Islet of Langerhans (tissue), 1 donor: ENCODE data around the gene CCDC57.
"Not testable (repeated sequence)": the region's sequence is repeated elsewhere in the genome, so short reads cannot be mapped to it uniquely, and the experiment has no call there.

Source experiments
- FAIRE-seq: peaks from one replicate; lab custom pipeline; 2011; peaks lifted over from hg19 to GRCh38; lab: Jason Lieb, UNC

The CCDC57 gene

DNA sequence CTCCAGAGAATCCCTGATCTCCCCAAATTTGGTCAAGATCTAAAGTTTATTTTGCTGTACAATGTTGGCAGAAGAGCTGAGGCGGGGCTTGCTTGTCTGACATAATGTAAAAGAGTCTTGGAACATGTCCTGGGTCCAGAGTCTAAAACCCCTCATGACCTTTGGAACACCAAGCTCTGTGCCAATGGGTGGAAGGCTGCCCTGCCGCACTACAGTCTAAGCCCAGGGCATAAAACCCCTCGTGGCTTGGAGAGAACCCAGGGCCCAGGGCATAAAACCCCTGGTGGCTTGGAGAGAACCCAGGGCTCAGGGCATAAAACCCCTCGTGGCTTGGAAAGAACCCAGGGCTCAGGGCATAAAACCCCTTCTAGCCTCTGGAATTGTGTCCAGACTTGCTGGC is 36.7 kb downstream of the CCDC57 start:
- no peak for FAIRE-seq

DNA sequence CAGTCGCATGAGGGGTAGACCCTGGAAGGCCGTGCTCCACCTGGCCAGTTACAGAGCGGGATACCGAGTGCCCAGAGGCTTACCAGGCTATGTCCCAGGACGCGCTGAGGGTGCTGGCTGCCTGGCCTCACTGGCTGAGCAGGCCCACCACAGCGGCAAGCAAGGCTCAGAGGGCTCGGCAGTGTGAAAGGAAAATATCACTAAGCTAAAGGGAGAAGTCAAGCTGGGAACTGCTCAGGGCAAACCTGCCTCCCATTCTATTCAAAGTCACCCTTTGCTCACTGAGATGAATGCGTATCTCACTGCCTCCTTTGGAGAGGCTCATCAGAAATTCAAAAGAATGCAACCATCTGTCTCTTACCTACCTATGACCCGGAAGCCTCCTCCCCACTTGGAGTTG is 37.4 kb downstream of the CCDC57 start:
- no peak for FAIRE-seq

- not testable (repeated sequence) for FAIRE-seq
Measured at GRCh38 chr17:82174042-82174857, 38.4 kb downstream of the CCDC57 start.

- FAIRE-seq, result no peak
Measured at GRCh38 chr17:82173351-82174041, 39.1 kb downstream of the CCDC57 start.

- FAIRE-seq, result no peak
Measured at GRCh38 chr17:82172486-82173160, 40.0 kb downstream of the CCDC57 start.

DNA sequence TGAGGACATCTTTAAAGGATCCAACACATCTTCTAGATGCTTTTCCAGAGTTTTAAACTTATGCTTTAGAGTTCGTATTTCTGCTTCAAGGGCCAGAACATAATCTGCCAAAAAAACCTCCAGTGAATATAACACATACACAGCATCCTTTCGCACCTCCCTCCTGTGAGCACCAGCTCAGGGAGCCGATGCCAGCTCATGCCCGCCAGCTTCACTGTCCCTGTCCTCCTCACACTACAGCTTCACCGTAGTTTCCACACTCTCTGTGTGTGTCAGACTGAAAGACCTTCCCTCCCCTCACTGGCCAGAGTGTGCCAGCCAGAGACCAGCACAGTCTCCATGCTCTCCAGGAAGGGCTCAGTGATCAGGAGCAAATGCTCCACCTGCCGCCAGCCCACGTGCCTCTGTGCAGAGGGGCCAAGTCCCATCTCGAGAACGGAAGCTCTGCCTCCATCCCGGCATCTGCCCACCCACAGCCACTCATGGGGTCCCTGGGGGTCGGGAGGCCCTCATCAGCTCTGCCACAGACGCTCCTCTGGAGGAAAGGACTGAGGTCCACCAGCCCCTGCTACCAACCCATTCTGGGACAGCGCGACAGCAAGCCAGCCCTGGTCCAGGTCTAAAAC is 40.8 kb downstream of the CCDC57 start:
- no peak for FAIRE-seq

DNA sequence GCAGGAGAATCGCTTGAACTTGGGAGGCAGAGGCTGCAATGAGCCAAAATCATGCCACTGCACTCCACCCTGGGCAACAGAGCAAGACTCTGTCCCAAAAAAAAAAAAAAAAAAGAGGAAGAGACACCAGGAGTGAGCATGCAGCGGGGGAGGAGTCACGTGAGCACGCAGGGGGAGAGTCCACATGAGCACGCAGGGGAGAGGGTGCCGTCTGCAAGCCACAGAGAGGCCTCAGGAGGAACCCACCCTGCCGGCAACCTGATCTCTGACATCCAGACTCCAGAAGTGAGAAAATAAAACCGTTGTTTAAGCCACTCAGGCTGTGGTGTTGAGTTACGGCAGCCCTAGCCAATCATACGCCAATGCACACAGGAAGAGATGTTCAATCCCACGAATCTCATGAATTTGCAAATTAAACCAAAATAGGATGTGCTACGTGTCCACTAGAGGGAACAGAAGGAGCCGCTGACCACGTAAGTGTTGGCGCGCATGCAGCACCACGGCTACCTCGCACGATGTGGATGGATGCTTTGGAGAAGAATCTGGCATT is 42.2 kb downstream of the CCDC57 start:
- no peak for FAIRE-seq

DNA sequence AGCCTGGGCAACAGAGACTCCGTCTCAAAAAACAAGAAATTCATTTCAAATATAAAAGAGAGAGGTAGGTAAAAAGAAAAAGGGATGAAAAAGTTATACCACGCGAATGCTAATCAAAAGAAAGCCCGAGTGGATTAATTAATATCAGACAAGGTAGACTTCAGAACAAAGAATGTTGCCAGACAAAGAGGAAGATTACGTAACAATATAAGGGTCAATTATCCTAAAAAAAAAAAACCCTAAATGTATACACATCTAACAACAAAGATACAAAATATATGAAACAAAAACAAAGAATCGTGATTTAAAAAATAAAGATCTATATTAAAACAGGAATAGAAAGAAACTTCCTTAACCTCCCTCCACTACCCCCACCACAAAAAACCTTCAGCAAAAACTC is 44.1 kb downstream of the CCDC57 start:
- no peak for FAIRE-seq

GRCh38 chr17:82167028-82167427 is 45.6 kb downstream of the CCDC57 start:
- no peak for FAIRE-seq

DNA sequence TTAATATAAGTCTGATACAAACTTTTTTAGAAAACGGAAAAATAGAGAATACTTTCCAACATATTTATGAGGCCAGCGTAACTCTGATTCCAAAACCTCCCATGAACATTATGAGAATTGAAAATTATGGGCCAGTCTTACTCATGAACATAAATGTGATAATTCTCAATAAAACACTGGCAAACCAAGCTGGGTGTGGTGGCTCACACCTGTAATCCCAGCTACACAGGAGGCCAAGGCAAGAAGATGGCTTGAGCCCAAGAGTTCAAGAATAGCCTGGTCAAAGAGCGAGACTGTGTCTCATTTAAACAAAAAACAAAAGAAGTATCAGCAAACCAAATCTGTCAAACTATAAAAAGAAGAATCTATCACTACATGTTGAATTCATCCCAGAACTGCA is 47.8 kb downstream of the CCDC57 start:
- FAIRE-seq, result no peak

GRCh38 chr17:82161216-82161615 is 51.4 kb downstream of the CCDC57 start:
- FAIRE-seq, result no peak

- no peak for FAIRE-seq
Measured at GRCh38 chr17:82160075-82160474, 52.6 kb downstream of the CCDC57 start.

DNA sequence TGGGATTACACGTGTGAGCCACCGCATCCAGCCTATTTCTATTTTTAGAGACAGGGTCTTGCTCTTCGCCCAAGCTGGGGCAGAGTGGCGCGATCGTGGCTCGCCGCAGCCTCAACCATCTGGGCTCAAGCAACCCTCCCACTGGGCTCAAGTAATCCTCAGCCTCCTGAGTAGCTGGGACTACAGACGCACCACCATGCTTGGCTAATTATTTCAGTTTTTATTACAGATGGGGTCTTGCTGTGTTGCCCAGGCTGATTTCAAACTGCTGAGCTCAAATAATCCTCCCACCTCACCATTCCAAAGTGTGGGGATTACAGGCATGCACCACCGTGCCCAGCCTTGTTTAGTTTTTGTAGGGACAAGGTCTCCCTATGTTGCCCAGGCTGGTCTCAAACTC is 53.8 kb downstream of the CCDC57 start:
- no peak for FAIRE-seq

DNA sequence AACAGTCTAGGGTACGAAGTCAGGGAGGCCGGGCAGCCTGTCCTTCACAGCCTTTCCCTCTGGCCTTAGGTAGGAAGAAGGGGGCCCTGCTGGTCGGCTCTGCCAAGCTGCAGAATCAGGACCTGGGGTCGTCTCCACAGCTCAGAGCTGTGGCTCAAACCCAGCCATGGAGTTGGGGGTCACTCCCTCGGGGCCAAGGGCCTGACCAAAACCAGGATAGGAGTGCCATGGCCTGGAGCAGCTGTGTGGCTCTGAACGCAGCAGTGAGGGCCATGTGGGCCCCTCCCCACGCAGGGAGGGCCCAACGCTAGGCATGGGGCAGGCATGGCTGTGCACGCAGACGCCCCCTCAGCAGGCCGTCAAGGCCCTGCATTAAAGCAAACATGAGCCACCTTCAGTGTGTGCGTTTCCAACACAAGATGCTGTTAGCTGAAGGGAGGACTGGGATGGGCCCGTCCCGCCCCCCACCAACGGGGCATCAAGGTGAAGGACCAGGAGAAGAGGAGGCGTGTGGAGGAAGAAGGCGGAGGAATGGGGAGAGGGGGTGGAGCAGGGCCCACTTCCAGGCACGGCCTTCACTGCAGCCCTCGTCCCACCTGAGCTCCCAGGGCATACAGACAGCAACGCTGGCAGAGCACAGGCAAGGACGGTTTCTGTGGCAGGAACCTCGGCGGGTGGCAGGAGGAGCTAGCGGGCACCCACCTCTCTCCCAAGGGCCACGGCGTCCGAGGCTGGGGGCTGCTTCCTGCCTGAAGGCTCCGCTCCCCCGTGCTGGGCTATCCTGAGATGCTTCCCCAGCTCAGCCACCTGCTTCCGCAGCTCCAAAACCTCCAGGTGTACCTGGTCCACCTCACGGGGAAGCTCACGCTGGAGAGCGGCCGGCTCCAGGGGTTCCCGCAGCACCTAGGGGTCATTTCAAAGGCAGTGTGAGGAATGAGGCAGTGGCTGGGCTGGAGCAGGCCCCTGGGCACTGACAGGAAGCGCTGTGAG is 55.3 kb downstream of the CCDC57 start:
- no peak for FAIRE-seq

GRCh38 chr17:82156284-82156925 is 56.2 kb downstream of the CCDC57 start:
- FAIRE-seq, result no peak

- no peak for FAIRE-seq
Measured at GRCh38 chr17:82155606-82156005, 57.0 kb downstream of the CCDC57 start.

GRCh38 chr17:82154881-82155331 is 57.7 kb downstream of the CCDC57 start:
- no peak for FAIRE-seq

DNA sequence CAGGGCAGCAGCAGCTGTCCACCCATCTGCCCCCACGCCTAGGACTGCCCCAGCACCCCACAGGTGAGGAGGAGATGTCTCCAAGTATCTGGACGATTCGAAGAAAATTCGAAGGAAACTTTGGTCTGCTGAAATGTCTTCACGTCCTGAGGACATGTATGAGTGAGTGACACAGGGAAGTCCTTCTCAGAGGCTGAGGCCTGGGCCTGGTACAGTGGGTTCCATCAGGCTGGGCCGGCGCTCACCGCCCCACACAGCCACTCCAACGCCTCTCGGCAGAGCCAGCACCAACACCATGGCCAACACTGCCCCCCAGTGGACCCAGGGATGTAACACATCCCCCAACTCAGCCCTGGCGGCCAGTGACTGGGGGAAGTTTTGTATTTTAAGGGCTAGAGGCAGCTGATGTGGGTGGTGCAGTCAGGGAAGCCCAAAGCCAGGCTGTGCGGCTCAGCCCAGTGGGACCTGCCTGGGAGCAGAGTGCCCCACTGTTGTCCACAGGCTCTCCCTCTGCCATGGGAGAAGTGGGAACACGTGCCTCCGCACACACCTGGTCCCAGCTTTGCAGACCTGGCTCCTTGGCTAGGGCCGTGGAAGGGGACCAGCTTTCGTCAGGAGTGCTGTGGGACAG is 58.8 kb downstream of the CCDC57 start:
- FAIRE-seq, result no peak

DNA sequence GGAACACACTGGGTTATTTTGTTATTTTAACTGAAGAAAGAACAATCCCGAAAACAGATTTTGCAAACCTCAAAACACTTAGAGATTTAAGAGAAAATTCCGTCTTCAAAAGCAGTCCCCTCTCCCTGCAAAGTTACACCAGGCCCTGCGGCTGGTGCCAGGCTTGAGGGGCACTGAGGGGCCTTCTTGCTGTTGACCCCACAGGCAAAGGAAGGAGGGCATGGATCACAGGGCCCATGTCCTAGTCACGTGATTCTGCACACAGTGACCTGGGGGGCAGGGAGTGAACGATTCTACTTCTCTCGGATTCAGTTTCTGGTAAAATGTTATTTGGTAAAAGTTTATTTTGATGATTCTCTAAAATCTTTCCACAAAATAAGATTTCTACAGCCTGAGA is 59.3 kb downstream of the CCDC57 start:
- no peak for FAIRE-seq
